GM13977 (cell line): ENCODE data around the gene IL5RA.

Source experiments
- DNase-seq: peaks from one replicate; pipeline ENCODE4 v3.0.0; 2012; ENCODE audit warnings: low spot score
- in situ Hi-C: fragments of 300-500 bp; cut with MboI; formaldehyde crosslinking; loops from one replicate; pipeline ENCODE4 v1.12.0; 2022; ENCODE audit warnings: low sequenced_read_pairs, low pct_unique_long_range_greater_than_20kb, mixed read lengths, inconsistent platforms; ENCODE audit not compliant: unreplicated experiment
- TF ChIP-seq, protein P1 (sequence below): IDR thresholded peaks from 2 replicates; pipeline ENCODE4 v1.5.1; 2012; ENCODE audit warnings: mild to moderate bottlenecking, control low read depth; ENCODE audit not compliant: insufficient read depth; ENCODE audit errors: extremely low read depth, missing control alignments

The IL5RA gene

DNA sequence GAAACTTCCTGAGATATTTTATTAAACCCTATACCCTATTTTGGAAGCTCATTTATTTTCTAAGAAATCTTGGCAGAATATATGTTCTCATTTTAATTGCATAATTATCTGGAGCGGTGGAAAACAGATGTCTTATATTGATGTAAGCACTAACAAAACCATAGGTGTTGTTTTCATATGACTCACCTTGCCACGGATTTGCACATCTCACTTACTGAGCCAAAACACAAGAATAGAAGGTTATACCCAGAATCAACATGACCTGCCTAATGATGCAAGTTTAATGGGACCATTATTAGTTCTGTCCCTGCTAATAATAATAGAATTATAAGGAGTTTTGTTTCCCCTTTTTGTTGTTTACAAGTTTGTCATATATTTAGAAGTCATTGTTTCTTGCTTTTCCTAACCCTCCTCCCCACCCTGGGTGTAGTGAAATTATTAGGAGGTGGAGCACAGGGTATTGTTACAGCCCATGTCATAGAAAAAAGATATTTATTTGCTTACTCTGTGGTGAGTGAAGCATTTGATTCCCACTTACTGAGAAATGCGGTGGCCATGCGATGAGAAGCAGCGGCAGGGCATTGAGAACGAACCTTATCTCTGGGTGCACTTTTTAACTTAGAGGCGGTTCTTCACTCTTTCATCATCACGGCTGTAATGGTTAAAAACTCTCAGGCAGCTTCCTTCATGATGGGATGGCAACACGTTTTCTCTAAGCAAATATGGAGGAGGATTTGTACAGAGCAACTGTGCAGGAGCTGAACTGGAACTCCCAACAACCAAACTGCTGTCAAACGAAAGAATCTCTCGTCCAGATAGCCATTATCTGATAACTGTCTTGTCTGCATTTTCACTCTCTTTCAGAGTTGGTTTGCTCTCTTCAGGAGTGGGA, 521 bp downstream of the IL5RA start:
- TF ChIP-seq, protein P1, sequence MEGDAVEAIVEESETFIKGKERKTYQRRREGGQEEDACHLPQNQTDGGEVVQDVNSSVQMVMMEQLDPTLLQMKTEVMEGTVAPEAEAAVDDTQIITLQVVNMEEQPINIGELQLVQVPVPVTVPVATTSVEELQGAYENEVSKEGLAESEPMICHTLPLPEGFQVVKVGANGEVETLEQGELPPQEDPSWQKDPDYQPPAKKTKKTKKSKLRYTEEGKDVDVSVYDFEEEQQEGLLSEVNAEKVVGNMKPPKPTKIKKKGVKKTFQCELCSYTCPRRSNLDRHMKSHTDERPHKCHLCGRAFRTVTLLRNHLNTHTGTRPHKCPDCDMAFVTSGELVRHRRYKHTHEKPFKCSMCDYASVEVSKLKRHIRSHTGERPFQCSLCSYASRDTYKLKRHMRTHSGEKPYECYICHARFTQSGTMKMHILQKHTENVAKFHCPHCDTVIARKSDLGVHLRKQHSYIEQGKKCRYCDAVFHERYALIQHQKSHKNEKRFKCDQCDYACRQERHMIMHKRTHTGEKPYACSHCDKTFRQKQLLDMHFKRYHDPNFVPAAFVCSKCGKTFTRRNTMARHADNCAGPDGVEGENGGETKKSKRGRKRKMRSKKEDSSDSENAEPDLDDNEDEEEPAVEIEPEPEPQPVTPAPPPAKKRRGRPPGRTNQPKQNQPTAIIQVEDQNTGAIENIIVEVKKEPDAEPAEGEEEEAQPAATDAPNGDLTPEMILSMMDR: no peak
- no peak for DNase-seq
- in situ Hi-C loops: no loop called here

DNA sequence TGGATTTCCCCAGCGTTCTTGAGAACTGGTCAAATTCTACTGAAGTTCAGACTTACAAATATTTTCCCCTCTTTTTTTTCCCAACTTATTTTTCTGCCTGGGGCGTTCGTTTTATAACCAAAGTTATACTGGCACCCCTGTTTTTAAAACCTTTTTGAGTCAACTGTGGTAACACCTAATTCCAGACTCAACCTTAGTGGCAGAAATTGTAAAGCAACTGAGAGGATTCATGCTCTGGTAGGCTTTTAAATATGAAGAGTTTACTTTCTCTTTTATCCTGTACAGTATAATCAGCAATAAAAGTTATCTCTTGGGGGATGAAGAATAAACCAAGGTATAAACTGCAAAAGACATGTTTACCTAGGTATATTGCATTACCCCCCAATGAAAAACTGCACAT, 2.3 kb downstream of the IL5RA start:
- in situ Hi-C loops: no loop called here
- TF ChIP-seq, protein P1: no peak
- no peak for DNase-seq

DNA sequence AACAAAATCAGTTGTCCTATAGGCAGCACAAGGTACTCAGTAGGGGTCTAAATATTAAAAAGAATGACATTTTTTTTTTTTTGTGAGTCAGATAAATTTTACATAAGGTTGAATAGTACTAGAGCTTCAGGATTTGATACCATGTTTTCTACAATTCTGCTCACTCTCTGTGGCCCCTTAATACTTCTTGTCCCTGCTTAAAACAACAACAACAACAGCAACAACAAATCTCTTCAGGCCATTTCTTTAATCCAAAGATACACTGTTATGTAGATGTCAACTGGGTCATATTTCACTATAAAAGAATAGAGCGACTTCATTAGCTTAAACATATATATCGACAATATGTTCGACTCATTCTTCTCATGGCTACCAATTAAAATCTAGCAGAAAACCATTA, 3.0 kb downstream of the IL5RA start:
- TF ChIP-seq, protein P1: no peak
- no peak for DNase-seq
- in situ Hi-C loops: no loop called here

DNA sequence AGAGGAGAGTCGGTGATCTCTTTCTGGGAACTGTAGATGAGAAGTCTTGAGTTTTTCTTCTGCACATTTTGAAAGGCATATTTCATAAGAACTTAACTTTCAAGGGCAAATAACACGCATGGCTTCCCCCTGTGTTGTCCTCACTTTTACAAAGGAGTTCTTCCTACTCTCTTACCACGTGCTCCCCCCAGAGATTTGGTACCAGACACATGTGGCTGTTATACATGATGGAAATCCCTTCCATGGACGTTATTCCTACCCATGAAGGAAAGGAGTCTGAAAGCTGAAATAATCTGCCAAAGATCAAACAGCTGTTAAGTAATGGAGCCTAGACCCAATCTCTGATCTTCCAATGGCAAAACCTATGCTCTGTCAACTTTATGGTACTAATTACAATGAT, 4.4 kb downstream of the IL5RA start:
- DNase-seq: no peak
- TF ChIP-seq, protein P1: no peak
- in situ Hi-C loops: no loop called here

DNA sequence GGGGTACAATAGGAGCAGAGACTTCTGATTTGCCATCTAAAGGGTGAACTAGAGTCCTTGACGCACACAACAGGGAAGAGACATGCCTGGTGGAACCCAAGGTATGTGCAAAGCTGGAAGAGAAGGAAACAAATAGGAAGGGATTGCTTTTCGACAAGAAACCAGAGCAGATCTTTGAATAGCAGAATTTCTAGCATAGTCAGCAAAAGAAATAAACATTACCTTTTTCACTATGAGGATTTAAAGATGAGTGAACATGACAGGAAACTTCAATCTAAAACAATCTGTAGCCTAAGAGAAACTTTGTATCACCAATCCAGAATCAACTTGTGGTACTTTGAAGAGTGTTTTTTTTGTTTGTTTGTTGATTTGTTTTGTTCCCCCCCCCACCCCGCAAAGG, 4.9 kb downstream of the IL5RA start:
- DNase-seq: no peak
- TF ChIP-seq, protein P1: no peak
- in situ Hi-C loops: no loop called here

DNA sequence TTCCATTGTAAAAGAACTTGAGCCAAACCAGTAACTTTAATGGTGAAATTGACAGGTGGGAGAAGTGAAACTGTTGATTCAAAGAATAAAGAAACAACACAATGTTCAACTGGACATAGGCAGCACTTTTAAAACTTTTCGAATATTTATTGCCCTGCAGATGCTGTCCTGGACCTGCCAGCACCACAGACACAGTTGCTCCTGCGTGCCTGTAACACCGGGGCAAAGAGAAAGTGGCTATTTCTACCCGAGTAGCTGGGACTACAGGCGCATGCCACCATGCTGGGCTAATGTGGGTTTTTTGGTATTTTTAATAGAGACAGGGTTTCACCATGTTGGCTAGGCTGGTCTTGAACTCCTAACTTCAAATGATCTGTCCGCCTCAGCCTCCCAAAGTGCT, 7.4 kb downstream of the IL5RA start:
- DNase-seq: no peak
- TF ChIP-seq, protein P1: no peak
- in situ Hi-C loops: no loop called here
